Measurements from ENCODE around the gene ESCO1.
"Not testable (repeated sequence)": the region's sequence is repeated elsewhere in the genome, so short reads cannot be mapped to it uniquely, and the experiment has no call there.

ESCO1 gene, protein sequence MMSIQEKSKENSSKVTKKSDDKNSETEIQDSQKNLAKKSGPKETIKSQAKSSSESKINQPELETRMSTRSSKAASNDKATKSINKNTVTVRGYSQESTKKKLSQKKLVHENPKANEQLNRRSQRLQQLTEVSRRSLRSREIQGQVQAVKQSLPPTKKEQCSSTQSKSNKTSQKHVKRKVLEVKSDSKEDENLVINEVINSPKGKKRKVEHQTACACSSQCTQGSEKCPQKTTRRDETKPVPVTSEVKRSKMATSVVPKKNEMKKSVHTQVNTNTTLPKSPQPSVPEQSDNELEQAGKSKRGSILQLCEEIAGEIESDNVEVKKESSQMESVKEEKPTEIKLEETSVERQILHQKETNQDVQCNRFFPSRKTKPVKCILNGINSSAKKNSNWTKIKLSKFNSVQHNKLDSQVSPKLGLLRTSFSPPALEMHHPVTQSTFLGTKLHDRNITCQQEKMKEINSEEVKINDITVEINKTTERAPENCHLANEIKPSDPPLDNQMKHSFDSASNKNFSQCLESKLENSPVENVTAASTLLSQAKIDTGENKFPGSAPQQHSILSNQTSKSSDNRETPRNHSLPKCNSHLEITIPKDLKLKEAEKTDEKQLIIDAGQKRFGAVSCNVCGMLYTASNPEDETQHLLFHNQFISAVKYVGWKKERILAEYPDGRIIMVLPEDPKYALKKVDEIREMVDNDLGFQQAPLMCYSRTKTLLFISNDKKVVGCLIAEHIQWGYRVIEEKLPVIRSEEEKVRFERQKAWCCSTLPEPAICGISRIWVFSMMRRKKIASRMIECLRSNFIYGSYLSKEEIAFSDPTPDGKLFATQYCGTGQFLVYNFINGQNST

DNA sequence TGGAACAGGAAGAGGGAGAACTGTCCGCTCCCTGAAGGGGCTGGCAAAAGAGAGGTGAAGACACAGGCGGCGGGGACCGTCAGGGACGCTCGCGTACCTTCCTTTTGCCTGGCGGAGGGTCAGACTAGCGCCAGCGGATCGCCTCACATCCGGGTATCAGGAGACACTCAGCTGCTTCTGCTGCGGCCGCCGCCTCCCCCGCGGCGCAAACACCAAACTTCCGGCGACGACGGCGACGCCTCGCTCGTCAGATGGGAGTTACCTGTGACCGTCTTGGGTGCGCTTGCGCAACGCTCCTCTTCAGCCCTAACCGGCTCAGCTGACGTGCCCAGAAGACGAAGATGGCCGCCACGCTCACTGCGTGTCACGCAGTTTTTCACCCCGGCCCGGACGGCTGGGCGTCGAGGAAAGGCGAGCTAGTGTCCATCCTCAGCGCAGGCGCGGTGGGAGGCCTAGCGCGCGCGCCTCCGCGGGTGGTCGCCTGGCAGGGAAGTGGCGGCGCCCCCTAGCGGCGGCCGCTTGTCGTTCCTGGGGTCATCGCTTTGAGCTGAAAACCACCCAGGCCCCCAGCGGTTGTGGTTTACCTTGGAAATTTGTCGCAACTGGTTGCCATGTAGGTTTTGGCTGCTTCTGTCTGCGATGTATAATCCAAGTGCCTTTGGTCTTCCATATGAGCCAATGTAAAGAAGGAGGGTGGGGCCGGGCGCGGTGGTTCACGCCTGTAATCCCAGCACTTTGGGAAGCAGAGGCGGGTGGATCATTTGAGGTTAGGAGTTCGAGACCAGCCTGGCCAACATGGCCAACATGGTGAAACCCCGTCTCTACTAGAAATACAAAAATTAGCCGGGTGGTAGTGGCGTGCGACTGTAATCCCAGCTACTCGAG lies at the start of gene ESCO1:
TSS of gene ESCO1 (minus strand) at position 179 of the 885 bp plus-strand sequence. CDS start 25,861 bp downstream, outside the sequence.
- peak within 1 kb of the TSS; percentile 98 for H3K27ac Mint-ChIP-seq
- H3K36me3 Mint-ChIP-seq (ENCODE audit: low read depth), result peaks cover 23% of the 10 kb centered on the region
- peak within 1 kb of the TSS; percentile 95 for H3K4me3 Mint-ChIP-seq
- DNase-seq, result peak; percentile 95
- peaks cover 37% of the 10 kb centered on the region for H3K4me1 Mint-ChIP-seq (ENCODE audit: low read depth)
- no peaks in the 10 kb centered on the region for H3K9me3 Mint-ChIP-seq
- no peaks in the 10 kb centered on the region for H3K27me3 Mint-ChIP-seq

DNA sequence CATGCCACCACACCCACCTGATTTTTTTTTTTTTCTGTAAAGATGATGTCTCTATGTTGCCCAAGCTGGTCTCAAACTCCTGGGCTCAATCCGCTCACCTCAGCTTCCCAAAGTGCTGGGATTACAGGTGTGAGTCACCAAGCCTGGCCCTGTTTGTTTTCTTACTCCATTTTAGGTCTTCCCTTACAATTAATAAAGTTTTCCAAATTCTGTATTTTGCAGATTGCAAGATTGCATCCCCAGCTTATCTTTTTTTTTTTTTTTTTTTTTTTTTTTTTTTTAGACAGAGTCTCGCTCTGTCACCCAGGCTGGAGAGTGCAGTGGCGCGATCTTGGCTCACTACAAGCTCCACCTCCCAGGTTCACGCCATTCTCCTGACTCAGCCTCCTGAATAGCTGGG lies 39.9 kb upstream of the ESCO1 start:
- not testable (repeated sequence) for H3K9me3 Mint-ChIP-seq, H3K27ac Mint-ChIP-seq, H3K4me3 Mint-ChIP-seq, DNase-seq, H3K27me3 Mint-ChIP-seq
- peaks cover 55% of the 10 kb centered on the region for H3K36me3 Mint-ChIP-seq (ENCODE audit: low read depth)
- H3K4me1 Mint-ChIP-seq (ENCODE audit: low read depth), result peaks cover 10% of the 10 kb centered on the region

DNA sequence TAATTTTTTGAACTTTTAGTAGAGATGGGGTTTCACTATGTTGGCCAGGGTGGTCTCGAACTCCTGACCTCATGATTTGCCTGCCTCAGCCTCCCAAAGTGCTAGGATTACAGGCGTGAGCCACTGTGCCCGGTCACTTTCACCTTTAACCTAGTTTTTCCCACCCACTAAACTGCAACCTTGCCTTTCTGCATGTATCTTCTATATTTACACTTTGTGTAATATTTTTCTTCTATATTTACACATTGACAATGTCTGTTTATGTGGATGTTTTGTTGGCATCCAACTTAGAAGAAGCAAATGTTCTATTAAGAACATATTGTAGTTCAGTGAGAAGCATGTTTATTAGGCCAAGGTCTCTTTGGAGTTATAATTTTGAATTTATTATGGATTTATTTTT lies 38.3 kb upstream of the ESCO1 start:
- H3K27ac Mint-ChIP-seq, result no peak overlapping the region
- DNase-seq, result no peak
- H3K27me3 Mint-ChIP-seq, result no peaks in the 10 kb centered on the region
- H3K9me3 Mint-ChIP-seq, result no peaks in the 10 kb centered on the region
- H3K4me1 Mint-ChIP-seq (ENCODE audit: low read depth), result peaks cover 10% of the 10 kb centered on the region
- no peak overlapping the region for H3K4me3 Mint-ChIP-seq
- peaks cover 68% of the 10 kb centered on the region for H3K36me3 Mint-ChIP-seq (ENCODE audit: low read depth)

DNA sequence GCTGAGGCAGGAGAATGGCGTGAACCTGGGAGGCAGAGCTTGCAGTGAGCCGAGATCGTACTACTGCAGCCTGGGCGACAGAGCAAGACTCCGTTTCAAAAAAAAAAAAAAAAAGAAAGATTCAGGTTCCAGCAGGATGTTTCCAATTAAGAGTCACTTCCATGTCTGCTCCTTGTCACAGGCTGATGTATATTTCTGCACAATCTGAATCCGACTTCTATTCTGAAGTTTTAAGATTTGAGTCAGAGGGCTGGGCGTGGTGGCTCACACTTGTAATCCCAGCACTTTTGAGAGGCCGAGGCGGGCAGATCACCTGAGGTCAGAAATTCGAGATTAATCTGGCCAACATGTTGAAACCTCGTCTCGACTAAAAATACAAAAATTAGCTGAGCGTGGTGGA lies 36.3 kb upstream of the ESCO1 start:
- Mint-ChIP-seq H3K4me3 (no peak overlapping the region), H3K4me1 (ENCODE audit: low read depth) (peaks cover 10% of the 10 kb centered on the region), H3K9me3 (no peaks in the 10 kb centered on the region), H3K27me3 (no peaks in the 10 kb centered on the region), H3K36me3 (ENCODE audit: low read depth) (peaks cover 72% of the 10 kb centered on the region), H3K27ac (no peak overlapping the region)
- DNase-seq, result no peak

DNA sequence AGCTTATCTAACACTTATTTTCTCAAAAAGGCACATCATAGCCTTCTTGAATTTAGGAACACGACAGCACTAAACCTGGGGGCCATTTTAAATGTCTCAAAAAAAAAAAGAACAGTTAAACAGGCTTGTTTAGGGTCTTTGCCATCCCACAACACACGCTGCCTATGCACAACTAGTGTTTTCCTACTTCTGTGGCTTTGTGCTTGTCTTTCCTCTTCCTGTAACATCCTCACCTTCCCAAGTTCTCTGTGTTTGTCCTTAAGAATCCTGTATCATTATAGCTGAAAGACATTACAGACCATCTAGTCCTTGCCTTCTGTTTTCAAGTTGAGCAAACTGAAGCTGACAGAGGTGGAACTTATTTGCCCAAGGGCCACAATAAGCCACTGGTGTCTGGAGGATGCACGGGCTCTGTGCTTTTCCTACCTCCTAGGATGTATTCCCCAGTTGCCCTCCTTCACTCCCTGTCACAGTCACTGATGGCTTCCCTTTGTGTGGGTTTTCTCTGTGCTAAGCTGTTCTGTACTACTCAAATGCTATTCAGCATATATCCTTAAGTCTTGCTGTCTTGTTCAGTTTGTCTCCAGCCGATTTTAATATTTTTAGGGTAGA lies 34.2 kb upstream of the ESCO1 start:
- H3K27ac Mint-ChIP-seq, result peak overlapping the region; percentile 6
- DNase-seq, result no peak
- peaks cover 10% of the 10 kb centered on the region for H3K4me1 Mint-ChIP-seq (ENCODE audit: low read depth)
- no peak overlapping the region for H3K4me3 Mint-ChIP-seq
- no peaks in the 10 kb centered on the region for H3K27me3 Mint-ChIP-seq
- no peaks in the 10 kb centered on the region for H3K9me3 Mint-ChIP-seq
- H3K36me3 Mint-ChIP-seq (ENCODE audit: low read depth), result peaks cover 82% of the 10 kb centered on the region

DNA sequence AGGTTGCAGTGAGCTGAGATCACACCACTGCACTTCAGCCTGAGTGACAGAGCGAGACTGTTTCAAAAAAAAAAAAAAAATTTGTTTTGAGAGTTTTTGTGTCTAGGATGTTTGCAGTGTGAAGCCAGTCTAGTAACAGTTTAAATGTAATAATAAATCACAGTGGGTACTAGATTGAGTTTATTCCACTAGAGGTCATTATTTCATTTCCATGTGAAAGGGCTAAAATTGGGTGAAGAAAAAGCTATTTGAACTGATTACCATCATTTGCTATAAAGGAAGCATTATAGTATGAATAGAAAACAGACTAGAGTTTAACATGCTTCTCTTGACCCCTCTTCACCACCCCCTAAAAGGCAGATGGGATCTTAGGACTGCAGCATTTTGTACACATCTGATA lies 31.9 kb upstream of the ESCO1 start:
- no peaks in the 10 kb centered on the region for H3K9me3 Mint-ChIP-seq
- H3K4me3 Mint-ChIP-seq, result no peak overlapping the region
- H3K27ac Mint-ChIP-seq, result no peak overlapping the region
- no peak for DNase-seq
- peaks cover 93% of the 10 kb centered on the region for H3K36me3 Mint-ChIP-seq (ENCODE audit: low read depth)
- H3K4me1 Mint-ChIP-seq (ENCODE audit: low read depth), result peaks cover 14% of the 10 kb centered on the region
- no peaks in the 10 kb centered on the region for H3K27me3 Mint-ChIP-seq

DNA sequence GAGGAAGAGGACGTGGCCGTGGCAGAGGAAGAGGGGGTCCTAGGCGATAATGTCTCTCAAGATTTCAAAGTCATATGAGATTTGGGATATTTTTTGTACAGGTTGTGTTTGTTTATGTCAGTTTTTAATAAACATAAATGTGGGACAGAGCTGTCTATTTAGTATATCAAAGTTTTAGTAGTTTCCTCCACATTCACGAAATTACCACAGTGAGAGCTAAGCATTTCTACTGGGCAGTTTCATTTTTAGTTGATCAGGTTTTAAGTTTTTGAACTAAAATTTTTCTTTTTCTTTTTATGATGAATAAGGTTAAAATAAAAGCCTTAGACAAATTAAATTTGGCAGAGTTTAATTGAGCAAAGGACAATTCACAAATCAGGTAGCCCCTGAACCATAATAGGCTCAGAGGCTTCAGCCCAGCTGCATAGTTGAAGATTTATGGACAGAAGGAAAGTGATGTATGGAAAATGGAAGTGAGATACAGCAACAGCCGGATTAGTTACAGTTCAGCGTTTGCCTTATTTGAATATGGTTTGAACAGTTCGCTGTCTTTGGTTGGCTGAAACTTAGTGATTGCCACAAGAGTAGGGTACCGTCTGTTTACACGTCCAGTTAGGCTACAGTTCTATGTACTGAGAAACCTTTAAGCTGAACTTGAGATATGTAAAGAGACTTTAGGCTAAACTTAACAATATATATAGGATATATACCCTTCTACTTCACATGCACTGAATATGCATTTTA lies 28.8 kb upstream of the ESCO1 start:
- H3K9me3 Mint-ChIP-seq, result no peaks in the 10 kb centered on the region
- H3K27ac Mint-ChIP-seq, result peak overlapping the region; percentile 87
- DNase-seq, result no peak
- peaks cover 17% of the 10 kb centered on the region for H3K4me1 Mint-ChIP-seq (ENCODE audit: low read depth)
- no peak overlapping the region for H3K4me3 Mint-ChIP-seq
- no peaks in the 10 kb centered on the region for H3K27me3 Mint-ChIP-seq
- H3K36me3 Mint-ChIP-seq (ENCODE audit: low read depth), result peaks cover 90% of the 10 kb centered on the region

DNA sequence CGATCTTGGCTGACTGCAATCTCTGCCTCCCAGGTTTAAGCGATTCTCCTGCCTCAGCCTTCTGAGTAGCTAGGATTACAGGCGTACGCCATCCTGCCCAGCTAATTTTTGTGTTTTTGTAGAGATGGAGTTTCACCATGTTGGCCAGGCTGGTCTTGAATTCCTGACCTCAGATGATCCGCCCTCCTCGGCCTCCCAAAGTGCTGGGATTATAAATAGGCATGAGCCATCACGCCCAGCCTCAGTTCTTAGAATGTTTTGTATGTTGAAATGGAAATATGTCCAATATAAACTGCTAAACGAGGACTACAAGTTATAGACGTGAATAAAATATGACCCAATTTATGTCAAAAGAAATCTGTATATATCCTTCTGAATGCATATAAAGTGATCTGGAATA lies 21.1 kb upstream of the ESCO1 start:
- H3K36me3 Mint-ChIP-seq (ENCODE audit: low read depth), result peaks cover 83% of the 10 kb centered on the region

DNA sequence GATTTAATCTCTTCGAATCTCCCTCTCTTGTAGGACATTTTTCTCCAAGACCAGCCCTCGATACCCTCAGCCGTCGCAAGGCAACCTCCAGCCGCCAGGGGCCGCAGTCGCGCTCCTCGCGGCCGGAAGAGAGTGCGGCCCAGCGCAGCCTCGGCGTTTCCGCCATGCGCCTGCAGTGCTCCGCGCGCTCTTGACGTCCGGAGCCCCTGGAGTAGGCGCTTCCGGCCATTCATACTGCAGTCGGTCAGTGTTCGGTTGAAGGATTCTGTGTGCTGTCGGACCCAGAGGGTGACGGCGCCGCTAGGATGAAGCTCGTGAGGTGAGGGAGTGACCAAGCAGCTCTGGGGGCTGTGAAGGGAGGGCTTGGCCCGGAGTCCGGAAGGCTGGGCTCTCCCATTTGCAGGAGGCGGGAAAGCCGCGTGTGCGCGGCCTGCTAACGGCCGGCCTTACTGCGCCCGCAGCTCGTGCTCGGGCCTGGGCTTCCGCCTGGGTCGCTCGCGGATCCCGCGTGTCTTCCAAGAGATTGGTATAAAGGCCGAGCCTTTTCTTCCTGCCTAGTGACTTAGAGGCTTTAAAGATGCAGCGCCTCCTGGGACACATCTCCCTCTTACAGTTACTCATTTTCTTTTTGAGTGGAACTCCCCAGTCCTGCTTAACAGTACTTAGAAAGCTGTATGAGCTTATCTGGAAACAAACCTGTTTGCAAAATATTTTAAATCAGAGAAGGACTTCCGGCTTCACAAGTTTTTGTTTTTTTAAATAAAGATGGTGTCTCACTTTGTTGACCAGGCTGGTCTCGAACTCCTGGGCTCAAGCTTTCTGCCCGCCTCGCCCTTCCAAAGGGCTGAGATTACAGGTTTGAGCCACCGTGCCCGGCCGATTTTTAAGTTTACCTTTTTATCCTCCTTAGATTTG lies 11.9 kb upstream of the ESCO1 start, which contains the start of gene SNRPD1:
TSS of gene SNRPD1 (plus strand) at position 190 of the 915 bp plus-strand sequence. CDS start at position 306, 116 bp downstream.
- H3K27me3 Mint-ChIP-seq, result no peaks in the 10 kb centered on the region
- H3K4me3 Mint-ChIP-seq, result peak within 1 kb of the TSS; percentile 95
- peaks cover 32% of the 10 kb centered on the region for H3K4me1 Mint-ChIP-seq (ENCODE audit: low read depth)
- H3K27ac Mint-ChIP-seq, result peak within 1 kb of the TSS; percentile 99
- peaks cover 52% of the 10 kb centered on the region for H3K36me3 Mint-ChIP-seq (ENCODE audit: low read depth)
- peak; percentile 96 for DNase-seq
- H3K9me3 Mint-ChIP-seq, result no peaks in the 10 kb centered on the region

More for the DNA sequence above, 21.1 kb upstream of the ESCO1 start:
- not testable (repeated sequence) for H3K9me3 Mint-ChIP-seq, H3K4me3 Mint-ChIP-seq, DNase-seq, H3K27ac Mint-ChIP-seq, H3K27me3 Mint-ChIP-seq
- peaks cover 30% of the 10 kb centered on the region for H3K4me1 Mint-ChIP-seq (ENCODE audit: low read depth)

DNA sequence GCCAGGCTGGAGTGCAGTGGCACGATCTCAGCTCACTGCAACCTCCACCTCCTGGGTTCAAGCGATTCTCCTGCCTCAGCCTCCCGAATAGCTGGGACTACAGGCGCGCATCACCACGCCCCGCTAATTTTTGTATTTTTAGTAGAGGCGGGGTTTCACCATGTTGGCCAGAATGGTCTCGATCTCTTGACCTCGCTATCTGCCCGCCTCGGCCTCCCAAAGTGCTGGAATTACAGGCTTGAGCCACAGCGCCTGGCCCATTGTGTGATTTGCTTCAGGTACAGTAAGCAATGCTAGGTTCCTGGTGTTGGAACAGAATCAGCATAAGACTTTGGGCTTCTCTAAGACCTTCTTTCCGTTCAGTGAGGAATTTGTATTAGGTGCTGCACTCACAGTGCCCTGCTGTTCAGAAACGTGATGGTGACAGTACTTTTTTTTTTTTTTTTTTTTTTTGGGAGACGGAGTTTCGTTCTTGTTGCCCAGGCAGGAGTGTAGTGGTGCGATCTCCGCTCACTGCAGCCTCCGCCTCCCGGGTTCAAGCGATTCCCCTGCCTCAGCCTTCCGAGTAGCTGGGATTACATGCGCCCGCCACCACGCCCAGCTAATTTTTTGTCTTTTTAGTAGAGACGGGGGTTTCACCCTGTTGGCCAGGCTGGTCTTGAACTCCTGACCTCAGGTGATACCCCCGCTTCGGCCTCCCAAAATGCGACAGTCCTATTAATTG lies 11.1 kb upstream of the ESCO1 start:
- Mint-ChIP-seq H3K4me1 (ENCODE audit: low read depth) (peaks cover 26% of the 10 kb centered on the region), H3K36me3 (ENCODE audit: low read depth) (peaks cover 44% of the 10 kb centered on the region), H3K4me3 (peak overlapping the region; percentile 95), H3K27ac (peak overlapping the region; percentile 99)
- DNase-seq, H3K27me3 Mint-ChIP-seq, H3K9me3 Mint-ChIP-seq: not testable (repeated sequence)

DNA sequence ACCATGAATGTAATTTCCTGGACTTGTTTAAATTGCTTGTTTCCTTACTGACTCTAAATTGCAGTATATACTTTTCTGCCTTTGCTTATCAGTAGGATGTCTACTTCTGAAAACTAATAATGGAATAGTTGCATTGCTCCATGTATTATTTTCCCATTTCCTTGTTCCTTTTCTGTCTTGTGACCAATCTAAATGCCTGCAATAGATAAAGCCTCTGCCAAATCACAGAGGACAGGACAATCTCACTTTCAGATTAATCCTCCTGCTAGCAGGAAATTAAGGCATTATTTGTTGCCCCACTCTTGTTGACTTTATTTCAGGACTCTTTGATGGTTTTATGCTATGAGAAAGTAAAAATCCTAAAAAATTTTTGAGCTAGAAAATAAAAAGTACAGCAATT lies 4.7 kb upstream of the ESCO1 start:
- H3K4me3 Mint-ChIP-seq, result no peak overlapping the region
- no peaks in the 10 kb centered on the region for H3K9me3 Mint-ChIP-seq
- H3K27ac Mint-ChIP-seq, result no peak overlapping the region
- DNase-seq, result no peak
- H3K27me3 Mint-ChIP-seq, result no peaks in the 10 kb centered on the region
- peaks cover 17% of the 10 kb centered on the region for H3K4me1 Mint-ChIP-seq (ENCODE audit: low read depth)
- peaks cover 4% of the 10 kb centered on the region for H3K36me3 Mint-ChIP-seq (ENCODE audit: low read depth)

DNA sequence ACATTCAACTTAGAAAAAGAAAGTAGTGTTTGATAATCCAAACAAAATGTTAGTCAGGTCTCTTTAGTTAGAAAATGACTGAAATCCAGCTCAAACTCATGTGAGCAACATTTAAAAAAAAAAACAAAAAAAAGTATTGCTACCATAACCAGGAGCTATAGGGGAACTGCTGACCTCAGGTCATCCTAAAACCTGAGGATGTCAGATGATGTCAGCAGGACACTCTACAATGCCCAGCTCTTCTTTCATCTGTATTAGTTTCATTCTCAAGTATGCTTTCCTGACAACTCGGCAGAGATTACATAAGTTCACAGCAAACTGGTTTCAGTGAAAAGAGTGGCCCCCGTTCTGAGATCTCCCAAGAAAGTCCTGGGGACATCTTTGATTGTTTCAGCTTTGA lies 4.2 kb upstream of the ESCO1 start:
- Mint-ChIP-seq H3K36me3 (ENCODE audit: low read depth) (peaks cover 10% of the 10 kb centered on the region), H3K9me3 (no peaks in the 10 kb centered on the region), H3K27me3 (no peaks in the 10 kb centered on the region), H3K4me3 (no peak overlapping the region), H3K27ac (no peak overlapping the region), H3K4me1 (ENCODE audit: low read depth) (peaks cover 17% of the 10 kb centered on the region)
- DNase-seq, result no peak
